HEK293 (cell line): ENCODE measurements around the gene PLPPR2.

Experiments used
- GLIS1 ChIP-seq: fragments of 450-650 bp; formaldehyde crosslinking; IDR thresholded peaks from 2 replicates; pipeline ENCODE4 v1.5.1; 2016; ENCODE audit warnings: missing biosample characterization, missing genetic modification characterization
- IKZF3 ChIP-seq: fragments of 450-650 bp; IDR thresholded peaks from 2 replicates; pipeline ENCODE4 v1.5.0; 2018; ENCODE audit warnings: missing biosample characterization, mild to moderate bottlenecking, missing genetic modification characterization, moderate library complexity
- KLF1 ChIP-seq: fragments of 450-650 bp; formaldehyde crosslinking; IDR thresholded peaks from 2 replicates; pipeline ENCODE4 v1.5.1; 2016; ENCODE audit warnings: missing biosample characterization, missing genetic modification characterization
- KLF8 ChIP-seq: fragments of 450-650 bp; formaldehyde crosslinking; IDR thresholded peaks from 2 replicates; pipeline ENCODE4 v1.5.1; 2016; ENCODE audit warnings: missing biosample characterization, missing genetic modification characterization
- PATZ1 ChIP-seq: fragments of 450-650 bp; formaldehyde crosslinking; IDR thresholded peaks from 2 replicates; pipeline ENCODE4 v1.5.1; 2016; ENCODE audit warnings: missing biosample characterization, missing genetic modification characterization
- PRDM4 ChIP-seq: fragments of 450-650 bp; formaldehyde crosslinking; IDR thresholded peaks from 2 replicates; pipeline ENCODE4 v1.5.1; 2017; ENCODE audit warnings: missing biosample characterization, missing genetic modification characterization
- ZBTB20 ChIP-seq: fragments of 450-650 bp; formaldehyde crosslinking; IDR thresholded peaks from 2 replicates; pipeline ENCODE4 v1.5.1; 2016; ENCODE audit warnings: missing biosample characterization, missing genetic modification characterization
- ZBTB26 ChIP-seq: fragments of 450-650 bp; formaldehyde crosslinking; optimal IDR thresholded peaks from 2 replicates; pipeline ENCODE3; 2016; ENCODE audit warnings: missing biosample characterization, mild to moderate bottlenecking, missing genetic modification characterization
- ZBTB49 ChIP-seq: fragments of 450-650 bp; formaldehyde crosslinking; IDR thresholded peaks from 2 replicates; pipeline ENCODE4 v1.5.1; 2016; ENCODE audit warnings: missing biosample characterization, missing genetic modification characterization, low read depth
- ZNF169 ChIP-seq: fragments of 450-650 bp; formaldehyde crosslinking; IDR thresholded peaks from 2 replicates; pipeline ENCODE4 v1.5.1; 2016; ENCODE audit warnings: missing biosample characterization, missing genetic modification characterization
- ZNF18 ChIP-seq: fragments of 450-650 bp; formaldehyde crosslinking; IDR thresholded peaks from 2 replicates; pipeline ENCODE4 v1.5.1; 2016; ENCODE audit warnings: missing biosample characterization, missing genetic modification characterization
- ZNF2 ChIP-seq: fragments of 450-650 bp; formaldehyde crosslinking; IDR thresholded peaks from 2 replicates; pipeline ENCODE4 v1.5.1; 2016; ENCODE audit warnings: missing biosample characterization, missing genetic modification characterization
- ZNF214 ChIP-seq: fragments of 450-650 bp; formaldehyde crosslinking; IDR thresholded peaks from 2 replicates; pipeline ENCODE4 v1.5.1; 2017; ENCODE audit warnings: missing biosample characterization, mild to moderate bottlenecking, missing genetic modification characterization, borderline replicate concordance
- ZNF311 ChIP-seq: fragments of 450-650 bp; formaldehyde crosslinking; IDR thresholded peaks from 2 replicates; pipeline ENCODE4 v1.5.1; 2017; ENCODE audit warnings: missing biosample characterization, missing genetic modification characterization, borderline replicate concordance
- ZNF324 ChIP-seq: fragments of 450-650 bp; formaldehyde crosslinking; IDR thresholded peaks from 2 replicates; pipeline ENCODE4 v1.5.1; 2016; ENCODE audit warnings: missing biosample characterization, missing genetic modification characterization
- ZNF341 ChIP-seq: fragments of 450-650 bp; formaldehyde crosslinking; IDR thresholded peaks from 2 replicates; pipeline ENCODE4; 2016; ENCODE audit warnings: low read depth, missing biosample characterization, missing genetic modification characterization
- ZNF473 ChIP-seq: fragments of 450-650 bp; formaldehyde crosslinking; IDR thresholded peaks from 2 replicates; pipeline ENCODE4 v1.5.1; 2017; ENCODE audit warnings: missing biosample characterization, missing genetic modification characterization
- ZNF596 ChIP-seq: fragments of 450-650 bp; IDR thresholded peaks from 2 replicates; pipeline ENCODE4 v1.5.0; 2018; ENCODE audit warnings: missing biosample characterization, mild to moderate bottlenecking, missing genetic modification characterization, moderate library complexity
- ZNF654 ChIP-seq: fragments of 450-650 bp; formaldehyde crosslinking; IDR thresholded peaks from 2 replicates; pipeline ENCODE4 v1.5.1; 2016; ENCODE audit warnings: low read depth, missing biosample characterization, missing genetic modification characterization
- ZNF791 ChIP-seq: fragments of 450-650 bp; formaldehyde crosslinking; IDR thresholded peaks from 2 replicates; pipeline ENCODE4 v1.5.1; 2016; ENCODE audit warnings: missing biosample characterization, missing genetic modification characterization
- ZNF843 ChIP-seq: fragments of 450-650 bp; formaldehyde crosslinking; IDR thresholded peaks from 2 replicates; pipeline ENCODE4 v1.5.1; 2016; ENCODE audit warnings: missing biosample characterization, missing genetic modification characterization
- TF ChIP-seq, protein P1 (sequence below): fragments of 450-650 bp; formaldehyde crosslinking; IDR thresholded peaks from 2 replicates; pipeline ENCODE4 v1.5.1; 2016; ENCODE audit warnings: missing biosample characterization, missing genetic modification characterization
- TF ChIP-seq, protein P2 (sequence below): fragments of 450-650 bp; formaldehyde crosslinking; IDR thresholded peaks from 2 replicates; pipeline ENCODE4 v1.5.1; 2016; ENCODE audit warnings: missing biosample characterization, missing genetic modification characterization

The PLPPR2 gene

GRCh38 chr19:11356074-11356397 lies 804 bp downstream of the PLPPR2 start (continued):
- TF ChIP-seq PATZ1 (tag by site-specific recombination) (0 out of 2 replicates have a peak, but pooled peaks have one; percentile 42), ZBTB26 (tag by site-specific recombination) (peak; percentile 7), ZNF311 (tag by site-specific recombination) (peak; percentile 41; the same call in 1 of the 2 replicates), ZBTB20 (peak; percentile 5; the same call in 1 of the 2 replicates), KLF8 (tag by site-specific recombination) (peak; percentile 9; the same call in 1 of the 2 replicates), ZNF791 (tag by site-specific recombination) (no peak), ZNF169 (0 out of 2 replicates have a peak, but pooled peaks have one; percentile 14), ZNF18 (peak; percentile 65; the same call in 1 of the 2 replicates), PRDM4 (tag by site-specific recombination) (no peak; the same call in 1 of the 2 replicates), ZNF596 (tag by site-specific recombination) (no peak), IKZF3 (tag by site-specific recombination) (no peak), GLIS1 (0 out of 2 replicates have a peak, but pooled peaks have one; percentile 3), ZBTB49 (tag by site-specific recombination) (no peak), ZNF843 (0 out of 2 replicates have a peak, but pooled peaks have one; percentile 5), ZNF324 (0 out of 2 replicates have a peak, but pooled peaks have one; percentile 6), ZNF341 (tag by site-specific recombination) (no peak), KLF1 (tag by site-specific recombination) (no peak), ZNF654 (tag by site-specific recombination) (no peak), ZNF214 (tag by site-specific recombination) (no peak), ZNF473 (no peak), ZNF2 (tag by site-specific recombination) (peak; percentile 4; the same call in 1 of the 2 replicates)
- TF ChIP-seq, protein P1, sequence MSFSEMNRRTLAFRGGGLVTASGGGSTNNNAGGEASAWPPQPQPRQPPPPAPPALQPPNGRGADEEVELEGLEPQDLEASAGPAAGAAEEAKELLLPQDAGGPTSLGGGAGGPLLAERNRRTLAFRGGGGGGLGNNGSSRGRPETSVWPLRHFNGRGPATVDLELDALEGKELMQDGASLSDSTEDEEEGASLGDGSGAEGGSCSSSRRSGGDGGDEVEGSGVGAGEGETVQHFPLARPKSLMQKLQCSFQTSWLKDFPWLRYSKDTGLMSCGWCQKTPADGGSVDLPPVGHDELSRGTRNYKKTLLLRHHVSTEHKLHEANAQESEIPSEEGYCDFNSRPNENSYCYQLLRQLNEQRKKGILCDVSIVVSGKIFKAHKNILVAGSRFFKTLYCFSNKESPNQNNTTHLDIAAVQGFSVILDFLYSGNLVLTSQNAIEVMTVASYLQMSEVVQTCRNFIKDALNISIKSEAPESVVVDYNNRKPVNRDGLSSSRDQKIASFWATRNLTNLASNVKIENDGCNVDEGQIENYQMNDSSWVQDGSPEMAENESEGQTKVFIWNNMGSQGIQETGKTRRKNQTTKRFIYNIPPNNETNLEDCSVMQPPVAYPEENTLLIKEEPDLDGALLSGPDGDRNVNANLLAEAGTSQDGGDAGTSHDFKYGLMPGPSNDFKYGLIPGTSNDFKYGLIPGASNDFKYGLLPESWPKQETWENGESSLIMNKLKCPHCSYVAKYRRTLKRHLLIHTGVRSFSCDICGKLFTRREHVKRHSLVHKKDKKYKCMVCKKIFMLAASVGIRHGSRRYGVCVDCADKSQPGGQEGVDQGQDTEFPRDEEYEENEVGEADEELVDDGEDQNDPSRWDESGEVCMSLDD (tag by site-specific recombination): 0 out of 2 replicates have a peak, but pooled peaks have one; percentile 64
- TF ChIP-seq, protein P2, sequence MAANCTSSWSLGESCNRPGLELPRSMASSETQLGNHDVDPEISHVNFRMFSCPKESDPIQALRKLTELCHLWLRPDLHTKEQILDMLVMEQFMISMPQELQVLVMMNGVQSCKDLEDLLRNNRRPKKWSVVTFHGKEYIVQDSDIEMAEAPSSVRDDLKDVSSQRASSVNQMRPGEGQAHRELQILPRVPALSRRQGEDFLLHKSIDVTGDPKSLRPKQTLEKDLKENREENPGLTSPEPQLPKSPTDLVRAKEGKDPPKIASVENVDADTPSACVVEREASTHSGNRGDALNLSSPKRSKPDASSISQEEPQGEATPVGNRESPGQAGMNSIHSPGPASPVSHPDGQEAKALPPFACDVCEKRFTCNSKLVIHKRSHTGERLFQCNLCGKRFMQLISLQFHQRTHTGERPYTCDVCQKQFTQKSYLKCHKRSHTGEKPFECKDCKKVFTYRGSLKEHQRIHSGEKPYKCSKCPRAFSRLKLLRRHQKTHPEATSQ (tag by site-specific recombination): no peak
